ENCODE measurements around the gene CLCA2.

DNA sequence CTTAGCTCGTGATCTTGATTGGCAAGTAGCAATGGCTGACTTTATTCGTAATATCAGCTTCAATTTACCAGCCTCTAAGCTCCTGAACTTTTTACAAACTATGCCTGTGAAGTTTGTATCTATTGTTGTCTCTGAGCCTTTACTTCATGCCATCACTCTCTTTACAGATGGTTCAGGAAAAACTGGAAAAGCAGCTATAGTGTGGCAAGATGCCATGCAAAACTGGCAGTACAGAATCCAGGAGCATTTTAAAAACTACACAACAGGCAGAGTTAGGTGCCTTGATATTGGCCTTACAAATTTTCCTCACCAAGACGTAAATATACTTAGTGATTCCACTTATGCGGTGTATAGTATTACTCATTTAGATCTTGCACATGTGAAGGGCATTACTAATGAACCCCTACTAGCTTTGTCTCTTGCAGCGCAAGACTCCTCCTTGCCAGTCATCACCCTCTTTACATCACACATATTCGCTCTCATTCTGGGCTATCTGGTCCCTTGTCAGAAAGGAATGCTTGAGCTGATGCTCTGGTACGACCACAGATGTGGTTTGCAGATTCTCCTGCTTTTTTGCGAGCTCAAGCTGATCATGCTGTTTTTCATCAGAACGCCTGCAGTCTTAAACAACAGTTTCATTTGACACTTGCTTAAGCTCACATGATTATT, 81.1 kb downstream of the CLCA2 start:
- TF ChIP-seq, protein P1, sequence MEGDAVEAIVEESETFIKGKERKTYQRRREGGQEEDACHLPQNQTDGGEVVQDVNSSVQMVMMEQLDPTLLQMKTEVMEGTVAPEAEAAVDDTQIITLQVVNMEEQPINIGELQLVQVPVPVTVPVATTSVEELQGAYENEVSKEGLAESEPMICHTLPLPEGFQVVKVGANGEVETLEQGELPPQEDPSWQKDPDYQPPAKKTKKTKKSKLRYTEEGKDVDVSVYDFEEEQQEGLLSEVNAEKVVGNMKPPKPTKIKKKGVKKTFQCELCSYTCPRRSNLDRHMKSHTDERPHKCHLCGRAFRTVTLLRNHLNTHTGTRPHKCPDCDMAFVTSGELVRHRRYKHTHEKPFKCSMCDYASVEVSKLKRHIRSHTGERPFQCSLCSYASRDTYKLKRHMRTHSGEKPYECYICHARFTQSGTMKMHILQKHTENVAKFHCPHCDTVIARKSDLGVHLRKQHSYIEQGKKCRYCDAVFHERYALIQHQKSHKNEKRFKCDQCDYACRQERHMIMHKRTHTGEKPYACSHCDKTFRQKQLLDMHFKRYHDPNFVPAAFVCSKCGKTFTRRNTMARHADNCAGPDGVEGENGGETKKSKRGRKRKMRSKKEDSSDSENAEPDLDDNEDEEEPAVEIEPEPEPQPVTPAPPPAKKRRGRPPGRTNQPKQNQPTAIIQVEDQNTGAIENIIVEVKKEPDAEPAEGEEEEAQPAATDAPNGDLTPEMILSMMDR (optimal IDR thresholded peaks at IDR 0.05 in 1 of 3, IDR thresholded peaks at IDR 0.05 in 1 of 3, conservative IDR thresholded peaks at IDR 0.05 in 1 of 3; ENCODE audit: extremely low read depth in 1 of 3, insufficient read depth in 2 of 3, low read length in 3 of 3), result no peak
- TF ChIP-seq EZH2 (IDR thresholded peaks at IDR 0.05; ENCODE audit: low read length), result no peak

Measured in keratinocyte (primary cell).